ENCODE results near the gene ZSWIM3. TPM values are rescaled to one million over a fixed set of nuclear protein-coding genes. Genes with fewer than 3 reads are reported as not detected.
"Not testable (repeated sequence)": the region's sequence is repeated elsewhere in the genome, so short reads cannot be mapped to it uniquely, and the experiment has no call there.

Gene ZSWIM3
- total and polyA plus RNA-seq, 7 donors = 1.1 to 2.7 (median 1.5) TPM

DNA sequence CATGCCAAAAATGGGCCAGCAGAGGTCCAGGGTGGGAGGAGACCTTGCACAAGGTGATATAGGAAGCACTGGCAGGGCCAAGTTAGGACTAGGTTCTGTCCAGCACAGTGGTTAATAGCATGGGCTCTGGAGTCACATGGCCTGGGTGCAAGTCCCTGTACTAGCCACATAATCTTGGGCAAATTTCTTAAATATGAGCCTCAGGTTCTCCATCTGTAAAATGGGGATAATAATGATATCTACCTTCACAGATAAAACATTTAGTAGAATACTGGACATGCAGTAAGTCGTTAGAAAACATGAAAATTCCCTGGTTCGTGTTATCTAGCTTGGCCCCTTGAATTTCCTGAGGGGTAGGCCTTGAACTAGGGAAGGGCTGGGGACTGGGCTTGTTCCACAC, 39.9 kb downstream of the ZSWIM3 start:
- Histone ChIP-seq H3K36me3 (ENCODE audit: insufficient read depth in 1 of 2, low read depth in 1 of 2) (peaks cover 5 to 87% of the 10 kb centered on the region in 2 donors), H3K27me3 (ENCODE audit: insufficient read depth in 3 of 3, low read length in 2 of 3) (no peaks in the 10 kb centered on the region), H3K27ac (no peak overlapping the region), H3K9me3 (no peaks in the 10 kb centered on the region), H3K4me1 (no peaks in the 10 kb centered on the region), H3K4me3 (no peak overlapping the region)
- intact Hi-C loops (cut with DNase I) = no loop called here
- no peak for ATAC-seq
- no peak for DNase-seq
- WGBS, 3 donors = 83 to 91% (median 85%) methylated on average over 2 of the region's 2 CpGs
- TF ChIP-seq, protein P1, sequence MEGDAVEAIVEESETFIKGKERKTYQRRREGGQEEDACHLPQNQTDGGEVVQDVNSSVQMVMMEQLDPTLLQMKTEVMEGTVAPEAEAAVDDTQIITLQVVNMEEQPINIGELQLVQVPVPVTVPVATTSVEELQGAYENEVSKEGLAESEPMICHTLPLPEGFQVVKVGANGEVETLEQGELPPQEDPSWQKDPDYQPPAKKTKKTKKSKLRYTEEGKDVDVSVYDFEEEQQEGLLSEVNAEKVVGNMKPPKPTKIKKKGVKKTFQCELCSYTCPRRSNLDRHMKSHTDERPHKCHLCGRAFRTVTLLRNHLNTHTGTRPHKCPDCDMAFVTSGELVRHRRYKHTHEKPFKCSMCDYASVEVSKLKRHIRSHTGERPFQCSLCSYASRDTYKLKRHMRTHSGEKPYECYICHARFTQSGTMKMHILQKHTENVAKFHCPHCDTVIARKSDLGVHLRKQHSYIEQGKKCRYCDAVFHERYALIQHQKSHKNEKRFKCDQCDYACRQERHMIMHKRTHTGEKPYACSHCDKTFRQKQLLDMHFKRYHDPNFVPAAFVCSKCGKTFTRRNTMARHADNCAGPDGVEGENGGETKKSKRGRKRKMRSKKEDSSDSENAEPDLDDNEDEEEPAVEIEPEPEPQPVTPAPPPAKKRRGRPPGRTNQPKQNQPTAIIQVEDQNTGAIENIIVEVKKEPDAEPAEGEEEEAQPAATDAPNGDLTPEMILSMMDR (IDR thresholded peaks at IDR 0.05) = no peak

- Histone ChIP-seq H3K36me3 (ENCODE audit: insufficient read depth in 1 of 2, low read depth in 1 of 2) (peaks cover 5 to 83% of the 10 kb centered on the region in 2 donors), H3K4me1 (no peaks in the 10 kb centered on the region), H3K27me3 (ENCODE audit: insufficient read depth in 3 of 3, low read length in 2 of 3) (no peaks in the 10 kb centered on the region), H3K9me3 (no peaks in the 10 kb centered on the region), H3K27ac (no peak overlapping the region), H3K4me3 (no peak overlapping the region)
- TF ChIP-seq, protein P1 (IDR thresholded peaks at IDR 0.05) = no peak
- 89 to 94% (median 94%) methylated on average over 7 of the region's 7 CpGs for WGBS, 3 donors
- ATAC-seq (no peak), DNase-seq (no peak)
- intact Hi-C loops (cut with DNase I) = no loop called here
These were observed 40.3 kb downstream of the ZSWIM3 start for GRCh38 chr20:45897692-45898091.

DNA sequence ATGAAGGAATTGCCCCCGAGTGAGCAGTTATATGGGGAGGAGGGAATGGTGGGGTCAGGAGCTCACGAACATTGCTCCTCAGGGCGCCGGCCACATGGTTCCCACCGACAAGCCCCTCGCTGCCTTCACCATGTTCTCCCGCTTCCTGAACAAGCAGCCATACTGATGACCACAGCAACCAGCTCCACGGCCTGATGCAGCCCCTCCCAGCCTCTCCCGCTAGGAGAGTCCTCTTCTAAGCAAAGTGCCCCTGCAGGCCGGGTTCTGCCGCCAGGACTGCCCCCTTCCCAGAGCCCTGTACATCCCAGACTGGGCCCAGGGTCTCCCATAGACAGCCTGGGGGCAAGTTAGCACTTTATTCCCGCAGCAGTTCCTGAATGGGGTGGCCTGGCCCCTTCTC, 40.9 kb downstream of the ZSWIM3 start:
- WGBS, 3 donors = 81 to 86% (median 83%) methylated on average over 12 of the region's 12 CpGs
- TF ChIP-seq, protein P1 (IDR thresholded peaks at IDR 0.05) = no peak
- Histone ChIP-seq H3K27me3 (ENCODE audit: insufficient read depth in 3 of 3, low read length in 2 of 3) (no peaks in the 10 kb centered on the region), H3K4me1 (no peaks in the 10 kb centered on the region), H3K36me3 (ENCODE audit: insufficient read depth in 1 of 2, low read depth in 1 of 2) (peaks cover 5 to 77% of the 10 kb centered on the region in 2 donors), H3K4me3 (no peak overlapping the region), H3K27ac (no peak overlapping the region), H3K9me3 (no peaks in the 10 kb centered on the region)
- ATAC-seq (no peak), DNase-seq (peak in 1 of 2 donors; percentile 54)
- intact Hi-C loops (cut with DNase I) = no loop called here

- 87 to 91% (median 90%) methylated on average over 12 to 13 of the region's 13 CpGs for WGBS, 3 donors
- ATAC-seq = no peak
- Histone ChIP-seq H3K4me1 (no peaks in the 10 kb centered on the region), H3K27me3 (ENCODE audit: insufficient read depth in 3 of 3, low read length in 2 of 3) (no peaks in the 10 kb centered on the region), H3K27ac (no peak overlapping the region), H3K36me3 (ENCODE audit: insufficient read depth in 1 of 2, low read depth in 1 of 2) (peaks cover 5 to 68% of the 10 kb centered on the region in 2 donors), H3K4me3 (no peak overlapping the region), H3K9me3 (no peaks in the 10 kb centered on the region)
- intact Hi-C loops (cut with DNase I) = no loop called here
- TF ChIP-seq, protein P1 (IDR thresholded peaks at IDR 0.05) = no peak
- DNase-seq = no peak
These were observed 41.8 kb downstream of the ZSWIM3 start for GRCh38 chr20:45899046-45899835.

GRCh38 chr20:45901332-45901731, 43.9 kb downstream of the ZSWIM3 start:
- H3K4me3 ChIP-seq; ATAC-seq; H3K27ac ChIP-seq; H3K27me3 ChIP-seq (ENCODE audit: insufficient read depth in 3 of 3, low read length in 2 of 3); H3K9me3 ChIP-seq; H3K4me1 ChIP-seq; intact Hi-C loops (cut with DNase I); DNase-seq: not testable (repeated sequence)
- WGBS, 3 donors = 85 to 97% (median 94%) methylated on average over 6 of the region's 6 CpGs
- H3K36me3 ChIP-seq (ENCODE audit: insufficient read depth in 1 of 2, low read depth in 1 of 2) = peaks cover 3 to 54% of the 10 kb centered on the region in 2 donors
